Fibroblast of lung (primary cell): ENCODE data around the gene LYZL4. TPM values are rescaled to one million over a fixed set of nuclear protein-coding genes. Genes with fewer than 3 reads are reported as not detected.

Source experiments
- DNase-seq, 2 donors: peaks; one replicate each; pipeline versions ENCODE4 v3.0.0 to v3.0.0-alpha.2; 2010; ENCODE audit warnings: low read depth in 2 of 2
- H2AFZ ChIP-seq: 2 replicates; pipeline ENCODE4 v1.5.1; 2012; ENCODE audit warnings: low read length, control low read depth, inconsistent platforms
- H3K27ac ChIP-seq: 2 replicates; pipeline ENCODE4 v1.5.1; 2011; ENCODE audit warnings: low read length, control low read depth; ENCODE audit not compliant: insufficient read depth
- H3K27me3 ChIP-seq: 2 replicates; pipeline ENCODE4 v1.5.1; 2011; ENCODE audit warnings: mild to moderate bottlenecking, low read length; ENCODE audit not compliant: control insufficient read depth, insufficient read depth
- H3K36me3 ChIP-seq: 2 replicates; pipeline ENCODE4 v1.5.1; 2011; ENCODE audit warnings: low read length; ENCODE audit not compliant: control insufficient read depth, insufficient read depth
- H3K4me1 ChIP-seq: 2 replicates; pipeline ENCODE4 v1.5.1; 2011; ENCODE audit warnings: low read length; ENCODE audit not compliant: control insufficient read depth, insufficient read depth; ENCODE audit errors: extremely low read depth
- H3K4me2 ChIP-seq: 2 replicates; pipeline ENCODE4 v1.5.1; 2011; ENCODE audit warnings: low read length, control low read depth; ENCODE audit not compliant: insufficient read depth; ENCODE audit errors: extremely low read depth
- H3K4me3 ChIP-seq, 4 experiments: fragments of 200-600 bp in 1 of 4; sonication (generic) in 1 of 4; replicated peaks in 1 of 4; 2 replicates each; pipeline ENCODE4 v1.5.1; 2011 to 2016; ENCODE audit warnings: low read length in 4 of 4, low read depth in 3 of 4, mild to moderate bottlenecking in 3 of 4, control low read depth in 2 of 4, inconsistent platforms in 1 of 4, mixed read lengths in 1 of 4; ENCODE audit not compliant: insufficient read depth in 1 of 4; ENCODE audit errors: control extremely low read depth in 1 of 4
- H3K79me2 ChIP-seq: 2 replicates; pipeline ENCODE4 v1.5.1; 2012; ENCODE audit warnings: mild to moderate bottlenecking, low read length, inconsistent platforms; ENCODE audit not compliant: control insufficient read depth, insufficient read depth
- H3K9ac ChIP-seq: 2 replicates; pipeline ENCODE4 v1.5.1; 2011; ENCODE audit warnings: mild to moderate bottlenecking, low read length, control low read depth; ENCODE audit not compliant: insufficient read depth
- H3K9me3 ChIP-seq: 2 replicates; pipeline ENCODE4 v1.5.1; 2012; ENCODE audit warnings: low read depth, low read length; ENCODE audit not compliant: control insufficient read depth, insufficient read depth
- H4K20me1 ChIP-seq: 2 replicates; pipeline ENCODE4 v1.5.1; 2011; ENCODE audit warnings: low read length; ENCODE audit not compliant: control insufficient read depth, insufficient read depth; ENCODE audit errors: extremely low read depth
- CTCF ChIP-seq, 2 donors: IDR thresholded peaks in 1 of 2; conservative IDR thresholded peaks in 1 of 2; 1 replicate in 1 of 2; 2 replicates in 1 of 2; pipeline ENCODE4 v1.5.1; 2011 to 2012; ENCODE audit warnings: low read length in 2 of 2, control low read depth in 1 of 2, inconsistent platforms in 1 of 2, low read depth in 1 of 2, mild to moderate bottlenecking in 1 of 2
- EZH2 ChIP-seq: IDR thresholded peaks from 2 replicates; pipeline ENCODE4 v1.5.1; 2012; ENCODE audit warnings: low read length, control low read depth, mild to moderate bottlenecking; ENCODE audit errors: missing control alignments
- polyA plus RNA-seq, 2 donors: library from polyadenylated mRNA; depleted of rRNA in 1 of 2; stranded (reverse) in 1 of 2; unstranded in 1 of 2; fragments of >200 nt; gene quantifications; 2 replicates each; pipeline ENCODE4 v1.2.1, GENCODE V29; 2011 to 2012; ENCODE audit warnings: missing spikeins in 1 of 2
- total RNA-seq: library from RNA; depleted of rRNA; stranded (reverse); fragments of >200 nt; gene quantifications from 2 replicates; pipeline ENCODE4 v1.2.1, GENCODE V29; 2014

Gene LYZL4
- total and polyA plus RNA-seq, 2 donors (not counting 1 experiment from before 2014, with no cell fraction given): not detected

GRCh38 chr3:42443292-42443691 lies 32.9 kb upstream of the LYZL4 start:
- no peak overlapping the region for H3K9ac ChIP-seq
- no peak overlapping the region for H3K27ac ChIP-seq
- H4K20me1 ChIP-seq: no peaks in the 10 kb centered on the region
- no peaks in the 10 kb centered on the region for H3K36me3 ChIP-seq
- H3K9me3 ChIP-seq: no peaks in the 10 kb centered on the region
- H2AFZ ChIP-seq: no peak overlapping the region
- no peak for DNase-seq
- H3K4me3 ChIP-seq: no peak overlapping the region
- no peaks in the 10 kb centered on the region for H3K4me1 ChIP-seq
- no peak for TF ChIP-seq CTCF (conservative IDR thresholded peaks at IDR 0.05 in 1 of 2, IDR thresholded peaks at IDR 0.05 in 1 of 2; ENCODE audit: low read depth in 1 of 2, low read length in 2 of 2)
- no peak for TF ChIP-seq EZH2
- peaks cover 7% of the 10 kb centered on the region for H3K27me3 ChIP-seq
- no peak overlapping the region for H3K4me2 ChIP-seq
- no peaks in the 10 kb centered on the region for H3K79me2 ChIP-seq

- no peak overlapping the region for H2AFZ ChIP-seq
- DNase-seq: no peak
- no peak overlapping the region for H3K27ac ChIP-seq
- H3K79me2 ChIP-seq: no peaks in the 10 kb centered on the region
- no peak overlapping the region for H3K4me2 ChIP-seq
- no peak overlapping the region for H3K4me3 ChIP-seq
- H3K36me3 ChIP-seq: no peaks in the 10 kb centered on the region
- no peaks in the 10 kb centered on the region for H4K20me1 ChIP-seq
- H3K9ac ChIP-seq: no peak overlapping the region
- TF ChIP-seq EZH2 (no peak), CTCF (conservative IDR thresholded peaks at IDR 0.05 in 1 of 2, IDR thresholded peaks at IDR 0.05 in 1 of 2; ENCODE audit: low read depth in 1 of 2, low read length in 2 of 2) (peak in 1 of 2 donors; percentile 9)
- no peaks in the 10 kb centered on the region for H3K4me1 ChIP-seq
- H3K9me3 ChIP-seq: no peaks in the 10 kb centered on the region
- peaks cover 7% of the 10 kb centered on the region for H3K27me3 ChIP-seq
Measured at GRCh38 chr3:42442640-42443039, 32.2 kb upstream of the LYZL4 start.

GRCh38 chr3:42441791-42442190 lies 31.4 kb upstream of the LYZL4 start:
- Histone ChIP-seq H3K4me2 (no peak overlapping the region), H3K36me3 (no peaks in the 10 kb centered on the region), H3K4me3 (no peak overlapping the region), H3K27ac (no peak overlapping the region), H4K20me1 (no peaks in the 10 kb centered on the region), H3K9ac (no peak overlapping the region), H3K9me3 (no peaks in the 10 kb centered on the region), H3K4me1 (no peaks in the 10 kb centered on the region), H3K27me3 (peaks cover 3% of the 10 kb centered on the region), H2AFZ (no peak overlapping the region), H3K79me2 (no peaks in the 10 kb centered on the region)
- TF ChIP-seq EZH2: no peak
- no peak for TF ChIP-seq CTCF (conservative IDR thresholded peaks at IDR 0.05 in 1 of 2, IDR thresholded peaks at IDR 0.05 in 1 of 2; ENCODE audit: low read depth in 1 of 2, low read length in 2 of 2)
- DNase-seq: no peak
